ENCODE measurements around the gene ZNF774.

DNA sequence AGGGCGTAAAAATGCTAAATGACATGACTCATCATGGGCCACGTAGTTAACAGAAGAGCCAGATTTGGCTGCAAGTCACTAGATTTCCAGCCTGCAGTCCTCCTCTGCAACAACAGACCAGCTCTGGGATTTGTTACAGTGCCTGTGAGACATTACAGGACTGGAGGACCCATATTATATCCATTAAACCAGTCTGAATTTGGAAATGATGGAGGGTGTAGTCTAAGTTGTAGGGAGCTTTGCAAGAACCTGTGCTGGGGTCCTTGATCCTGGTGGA, 10.8 kb downstream of the ZNF774 start:
- no peak for TF ChIP-seq EZH2 (IDR thresholded peaks at IDR 0.05; ENCODE audit: borderline replicate concordance, low read depth, low read length, severe bottlenecking)
- TF ChIP-seq, protein P1, sequence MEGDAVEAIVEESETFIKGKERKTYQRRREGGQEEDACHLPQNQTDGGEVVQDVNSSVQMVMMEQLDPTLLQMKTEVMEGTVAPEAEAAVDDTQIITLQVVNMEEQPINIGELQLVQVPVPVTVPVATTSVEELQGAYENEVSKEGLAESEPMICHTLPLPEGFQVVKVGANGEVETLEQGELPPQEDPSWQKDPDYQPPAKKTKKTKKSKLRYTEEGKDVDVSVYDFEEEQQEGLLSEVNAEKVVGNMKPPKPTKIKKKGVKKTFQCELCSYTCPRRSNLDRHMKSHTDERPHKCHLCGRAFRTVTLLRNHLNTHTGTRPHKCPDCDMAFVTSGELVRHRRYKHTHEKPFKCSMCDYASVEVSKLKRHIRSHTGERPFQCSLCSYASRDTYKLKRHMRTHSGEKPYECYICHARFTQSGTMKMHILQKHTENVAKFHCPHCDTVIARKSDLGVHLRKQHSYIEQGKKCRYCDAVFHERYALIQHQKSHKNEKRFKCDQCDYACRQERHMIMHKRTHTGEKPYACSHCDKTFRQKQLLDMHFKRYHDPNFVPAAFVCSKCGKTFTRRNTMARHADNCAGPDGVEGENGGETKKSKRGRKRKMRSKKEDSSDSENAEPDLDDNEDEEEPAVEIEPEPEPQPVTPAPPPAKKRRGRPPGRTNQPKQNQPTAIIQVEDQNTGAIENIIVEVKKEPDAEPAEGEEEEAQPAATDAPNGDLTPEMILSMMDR (IDR thresholded peaks at IDR 0.05; ENCODE audit: borderline replicate concordance, extremely low read depth, low read length, poor library complexity, severe bottlenecking), result no peak

Measured in DND-41 (cell line).